Central memory CD8-positive, alpha-beta T cell (primary cell): Measurements from ENCODE around the gene CAMP.

ENCODE experiments used
- ATAC-seq: fragments of 150-1000 bp; cut with Tn5 transposase; replicated peaks from 2 replicates; pipeline ENCODE4 v1.10.0; 2022; ENCODE audit warnings: mild to moderate bottlenecking, moderate FRiP score, moderate number of reproducible peaks; ENCODE audit not compliant: poor library complexity, severe bottlenecking; ENCODE audit errors: extremely low read depth
- DNase-seq, 2 donors: peaks; one replicate each; pipeline ENCODE4 v3.0.0; 2021; ENCODE audit warnings: low spot score in 2 of 2
- H3K27ac Mint-ChIP-seq: one replicate; pipeline ENCODE4 v1.8.0; 2022; ENCODE audit warnings: low read depth, mild to moderate bottlenecking, moderate library complexity, mixed read lengths
- H3K27me3 Mint-ChIP-seq: one replicate; pipeline ENCODE4 v1.8.0; 2022; ENCODE audit warnings: mixed read lengths
- H3K36me3 Mint-ChIP-seq: one replicate; pipeline ENCODE4 v1.8.0; 2022; ENCODE audit warnings: mild to moderate bottlenecking, moderate library complexity, mixed read lengths; ENCODE audit not compliant: insufficient read depth
- H3K4me1 Mint-ChIP-seq: one replicate; pipeline ENCODE4 v1.8.0; 2022; ENCODE audit warnings: mixed read lengths
- H3K4me3 Mint-ChIP-seq: one replicate; pipeline ENCODE4 v1.8.0; 2022; ENCODE audit warnings: mild to moderate bottlenecking, moderate library complexity, mixed read lengths
- H3K9me3 Mint-ChIP-seq: one replicate; pipeline ENCODE4 v1.8.0; 2022; ENCODE audit warnings: mixed read lengths

Gene CAMP

GRCh38 chr3:48222616-48223513 is at the start of gene CAMP:
Gene CAMP, plus strand, starts transcription at chr3:48223495. Its CDS starts 17 bp downstream, at chr3:48223512.
- ATAC-seq: no peak
- H3K9me3 Mint-ChIP-seq: no peaks in the 10 kb centered on the region
- peaks cover 10% of the 10 kb centered on the region for H3K27me3 Mint-ChIP-seq
- peaks cover 6% of the 10 kb centered on the region for H3K4me1 Mint-ChIP-seq
- H3K36me3 Mint-ChIP-seq: no peaks in the 10 kb centered on the region
- DNase-seq: no peak
- H3K27ac Mint-ChIP-seq: no peak within 1 kb of the TSS
- no peak within 1 kb of the TSS for H3K4me3 Mint-ChIP-seq

GRCh38 chr3:48178072-48178471 is 45.2 kb upstream of the CAMP start:
- Mint-ChIP-seq H3K27ac (no peak overlapping the region), H3K9me3 (no peaks in the 10 kb centered on the region), H3K4me3 (no peak overlapping the region), H3K4me1 (no peaks in the 10 kb centered on the region), H3K36me3 (no peaks in the 10 kb centered on the region), H3K27me3 (no peaks in the 10 kb centered on the region)
- ATAC-seq (no peak), DNase-seq (no peak)

- Mint-ChIP-seq H3K27me3 (no peaks in the 10 kb centered on the region), H3K4me3 (no peak overlapping the region), H3K4me1 (no peaks in the 10 kb centered on the region), H3K36me3 (no peaks in the 10 kb centered on the region), H3K9me3 (no peaks in the 10 kb centered on the region), H3K27ac (no peak overlapping the region)
- ATAC-seq (no peak), DNase-seq (no peak)
Observed at GRCh38 chr3:48180021-48180420, 43.3 kb upstream of the CAMP start.

- no peak for DNase-seq
- H3K9me3 Mint-ChIP-seq: no peaks in the 10 kb centered on the region
- H3K4me3 Mint-ChIP-seq: no peak overlapping the region
- H3K27me3 Mint-ChIP-seq: peaks cover under 1% of the 10 kb centered on the region
- no peak for ATAC-seq
- no peaks in the 10 kb centered on the region for H3K36me3 Mint-ChIP-seq
- no peak overlapping the region for H3K27ac Mint-ChIP-seq
- H3K4me1 Mint-ChIP-seq: no peaks in the 10 kb centered on the region
Observed at GRCh38 chr3:48180531-48181253, 42.6 kb upstream of the CAMP start.

- ATAC-seq (no peak), DNase-seq (no peak)
- H3K36me3 Mint-ChIP-seq: peaks cover 2% of the 10 kb centered on the region
- no peak overlapping the region for H3K27ac Mint-ChIP-seq
- H3K9me3 Mint-ChIP-seq: no peaks in the 10 kb centered on the region
- peaks cover 14% of the 10 kb centered on the region for H3K4me1 Mint-ChIP-seq
- peaks cover 16% of the 10 kb centered on the region for H3K27me3 Mint-ChIP-seq
- no peak overlapping the region for H3K4me3 Mint-ChIP-seq
Observed at GRCh38 chr3:48184299-48184698, 39.0 kb upstream of the CAMP start.

- Mint-ChIP-seq H3K36me3 (peaks cover 2% of the 10 kb centered on the region), H3K4me3 (no peak overlapping the region), H3K27me3 (peaks cover 16% of the 10 kb centered on the region), H3K4me1 (peaks cover 14% of the 10 kb centered on the region), H3K27ac (no peak overlapping the region), H3K9me3 (no peaks in the 10 kb centered on the region)
- ATAC-seq: no peak
- no peak for DNase-seq
Observed at GRCh38 chr3:48185129-48185528, 38.2 kb upstream of the CAMP start.

GRCh38 chr3:48186631-48187300 is 36.5 kb upstream of the CAMP start:
- no peaks in the 10 kb centered on the region for H3K9me3 Mint-ChIP-seq
- H3K4me1 Mint-ChIP-seq: peaks cover 14% of the 10 kb centered on the region
- peak overlapping the region; percentile 41 for H3K27ac Mint-ChIP-seq
- H3K4me3 Mint-ChIP-seq: peak overlapping the region; percentile 95
- no peak for DNase-seq
- no peak for ATAC-seq
- peaks cover 2% of the 10 kb centered on the region for H3K36me3 Mint-ChIP-seq
- H3K27me3 Mint-ChIP-seq: peaks cover 16% of the 10 kb centered on the region

GRCh38 chr3:48187301-48187578 is 36.1 kb upstream of the CAMP start:
- Mint-ChIP-seq H3K4me3 (peak overlapping the region; percentile 95), H3K36me3 (peaks cover 2% of the 10 kb centered on the region), H3K9me3 (no peaks in the 10 kb centered on the region), H3K27ac (no peak overlapping the region), H3K4me1 (peaks cover 14% of the 10 kb centered on the region), H3K27me3 (peaks cover 16% of the 10 kb centered on the region)
- no peak for ATAC-seq
- no peak for DNase-seq

- peak overlapping the region; percentile 95 for H3K4me3 Mint-ChIP-seq
- ATAC-seq: peak; percentile 9
- peaks cover 14% of the 10 kb centered on the region for H3K4me1 Mint-ChIP-seq
- no peak for DNase-seq
- H3K9me3 Mint-ChIP-seq: no peaks in the 10 kb centered on the region
- H3K36me3 Mint-ChIP-seq: peaks cover 2% of the 10 kb centered on the region
- H3K27me3 Mint-ChIP-seq: peaks cover 16% of the 10 kb centered on the region
- peak overlapping the region; percentile 84 for H3K27ac Mint-ChIP-seq
Observed at GRCh38 chr3:48187579-48188265, 35.6 kb upstream of the CAMP start.

- Mint-ChIP-seq H3K27me3 (peaks cover 16% of the 10 kb centered on the region), H3K27ac (peak within 1 kb of the TSS; percentile 84), H3K36me3 (peaks cover 2% of the 10 kb centered on the region), H3K9me3 (no peaks in the 10 kb centered on the region), H3K4me3 (peak within 1 kb of the TSS; percentile 95), H3K4me1 (peaks cover 14% of the 10 kb centered on the region)
- peak; percentile 79 to 91 for DNase-seq
- peak; percentile 99 for ATAC-seq
Observed at GRCh38 chr3:48188266-48189201, 34.8 kb upstream of the CAMP start, which contains the start of gene CDC25A. Gene CDC25A, minus strand, starts transcription at chr3:48188417. Its CDS starts 470 bp downstream, at chr3:48187947.

GRCh38 chr3:48189321-48189720 is 34.0 kb upstream of the CAMP start:
- Mint-ChIP-seq H3K4me1 (peaks cover 14% of the 10 kb centered on the region), H3K9me3 (no peaks in the 10 kb centered on the region), H3K27ac (no peak overlapping the region), H3K27me3 (peaks cover 23% of the 10 kb centered on the region), H3K4me3 (peak overlapping the region; percentile 95), H3K36me3 (peaks cover 2% of the 10 kb centered on the region)
- ATAC-seq (no peak), DNase-seq (no peak)
